ENCODE data around the gene DLGAP4. TPM values are rescaled to one million over a fixed set of nuclear protein-coding genes. Genes with fewer than 3 reads are reported as not detected.

Gene DLGAP4
- total and polyA plus RNA-seq, 10 of the 15 experiments (the other 5 are each of a cell fraction or from before 2014, with no cell fraction given) = 0.42 to 43.3 (median 19.0) TPM

DNA sequence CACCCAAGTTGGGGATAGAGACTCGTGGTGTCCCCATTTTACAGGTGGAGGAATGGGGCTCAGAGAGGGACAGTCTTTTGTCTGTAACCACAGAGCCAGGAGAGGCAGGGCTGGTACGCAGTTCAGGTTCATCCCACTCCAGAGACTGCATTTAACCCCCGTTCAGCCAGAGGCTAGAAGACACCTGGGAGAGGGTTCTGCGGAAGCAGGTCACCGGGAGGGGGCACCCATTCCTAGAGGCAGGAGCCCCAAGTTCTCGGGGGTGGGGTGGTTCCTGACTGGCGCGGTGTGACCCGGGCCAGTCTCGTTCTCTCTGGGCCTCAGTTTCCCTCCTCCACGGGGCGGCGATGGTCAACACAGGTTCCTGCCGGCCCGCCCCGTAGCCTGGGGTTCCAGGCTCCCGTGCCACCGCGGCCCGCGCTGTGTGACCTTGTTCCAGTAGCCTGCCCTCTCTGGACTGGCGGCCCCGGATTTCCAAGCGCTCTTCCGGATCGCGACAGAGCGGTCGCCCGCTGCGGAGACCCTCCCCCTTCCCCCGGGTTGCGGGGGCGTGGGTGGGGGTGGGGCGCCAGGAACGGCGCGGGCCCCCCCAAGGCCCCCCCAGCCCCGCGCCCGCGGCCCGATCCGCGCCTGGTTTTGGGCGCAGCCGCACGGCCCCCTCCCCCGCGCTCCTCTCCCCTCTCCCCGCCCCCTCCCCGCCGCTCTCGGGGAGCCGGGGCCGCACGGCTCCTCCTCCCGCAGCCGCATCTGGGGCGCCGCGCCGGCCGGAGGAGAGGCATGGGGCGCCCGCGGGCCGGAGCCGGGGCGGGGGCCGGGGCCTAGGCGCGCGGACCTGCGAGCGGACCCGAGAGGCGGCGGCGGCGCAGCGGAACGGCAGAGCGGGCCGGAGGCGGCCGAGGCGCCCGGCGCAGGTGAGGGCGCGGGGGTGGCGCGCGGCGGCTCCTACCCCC lies at the start of gene DLGAP4 (continued):
- TF ChIP-seq, protein P1, sequence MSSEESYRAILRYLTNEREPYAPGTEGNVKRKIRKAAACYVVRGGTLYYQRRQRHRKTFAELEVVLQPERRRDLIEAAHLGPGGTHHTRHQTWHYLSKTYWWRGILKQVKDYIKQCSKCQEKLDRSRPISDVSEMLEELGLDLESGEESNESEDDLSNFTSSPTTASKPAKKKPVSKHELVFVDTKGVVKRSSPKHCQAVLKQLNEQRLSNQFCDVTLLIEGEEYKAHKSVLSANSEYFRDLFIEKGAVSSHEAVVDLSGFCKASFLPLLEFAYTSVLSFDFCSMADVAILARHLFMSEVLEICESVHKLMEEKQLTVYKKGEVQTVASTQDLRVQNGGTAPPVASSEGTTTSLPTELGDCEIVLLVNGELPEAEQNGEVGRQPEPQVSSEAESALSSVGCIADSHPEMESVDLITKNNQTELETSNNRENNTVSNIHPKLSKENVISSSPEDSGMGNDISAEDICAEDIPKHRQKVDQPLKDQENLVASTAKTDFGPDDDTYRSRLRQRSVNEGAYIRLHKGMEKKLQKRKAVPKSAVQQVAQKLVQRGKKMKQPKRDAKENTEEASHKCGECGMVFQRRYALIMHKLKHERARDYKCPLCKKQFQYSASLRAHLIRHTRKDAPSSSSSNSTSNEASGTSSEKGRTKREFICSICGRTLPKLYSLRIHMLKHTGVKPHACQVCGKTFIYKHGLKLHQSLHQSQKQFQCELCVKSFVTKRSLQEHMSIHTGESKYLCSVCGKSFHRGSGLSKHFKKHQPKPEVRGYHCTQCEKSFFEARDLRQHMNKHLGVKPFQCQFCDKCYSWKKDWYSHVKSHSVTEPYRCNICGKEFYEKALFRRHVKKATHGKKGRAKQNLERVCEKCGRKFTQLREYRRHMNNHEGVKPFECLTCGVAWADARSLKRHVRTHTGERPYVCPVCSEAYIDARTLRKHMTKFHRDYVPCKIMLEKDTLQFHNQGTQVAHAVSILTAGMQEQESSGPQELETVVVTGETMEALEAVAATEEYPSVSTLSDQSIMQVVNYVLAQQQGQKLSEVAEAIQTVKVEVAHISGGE (CRISPR knock-in tag; IDR thresholded peaks at IDR 0.05) = no peak
- no peak for TF ChIP-seq NR2C1 (IDR thresholded peaks at IDR 0.05)

DNA sequence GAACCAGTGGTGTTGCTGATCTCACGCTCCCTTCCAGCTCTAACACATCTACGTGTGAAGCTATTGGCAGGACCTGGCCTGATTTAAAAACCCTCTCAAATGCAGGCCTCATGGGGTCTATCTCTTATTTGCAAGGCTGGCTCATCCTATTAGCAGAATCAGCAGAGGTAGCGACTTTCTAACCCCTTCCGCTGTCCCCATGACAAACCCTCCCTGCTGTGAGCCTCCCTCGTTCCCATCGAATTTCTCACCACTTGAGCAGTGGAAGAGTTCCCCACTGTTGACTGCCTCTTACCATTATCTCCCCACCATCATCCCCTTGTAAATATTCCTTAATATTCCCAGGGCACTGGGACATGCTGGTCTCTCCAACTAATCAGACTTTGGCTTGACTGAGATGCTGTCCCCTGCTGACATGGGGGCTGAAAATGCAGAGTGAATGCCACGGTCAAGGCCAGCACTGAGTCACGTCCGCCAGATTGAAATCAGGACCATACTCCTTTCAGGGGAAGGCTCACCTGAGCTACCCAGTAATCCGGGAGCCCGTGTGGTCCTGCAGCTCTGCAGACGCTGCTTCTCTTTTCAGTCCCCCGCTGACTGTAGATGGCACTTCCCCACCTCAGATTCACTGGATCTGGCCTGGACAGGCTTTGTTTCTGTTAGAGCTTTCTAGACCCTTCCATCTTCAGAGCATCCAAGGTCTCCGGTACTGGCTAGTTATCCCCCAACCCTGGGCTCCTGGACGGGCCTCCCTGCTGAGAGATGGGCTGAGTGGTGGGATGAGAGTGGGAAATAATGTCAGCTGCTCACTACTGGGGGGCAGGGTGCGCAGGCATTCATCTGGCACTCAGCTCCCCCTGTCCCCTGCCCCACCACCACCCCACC lies 46.7 kb upstream of the DLGAP4 start:
- POLR2A ChIA-PET = no interaction called here
- no peaks in the 10 kb centered on the region for H4K20me1 ChIP-seq (ENCODE audit: control insufficient read depth, insufficient read depth)
- no peaks in the 10 kb centered on the region for H3K4me1 ChIP-seq (ENCODE audit: control insufficient read depth, insufficient read depth, low read length)
- no peak overlapping the region for H3K4me3 ChIP-seq
- H3K27me3 ChIP-seq (replicated peaks in 1 of 2; ENCODE audit: control insufficient read depth in 2 of 2, insufficient read depth in 2 of 2, low read length in 1 of 2) = no peaks in the 10 kb centered on the region
- H3K79me2 ChIP-seq (ENCODE audit: control insufficient read depth, insufficient read depth, low read length) = no peaks in the 10 kb centered on the region
- intact Hi-C loops (cut with micrococcal nuclease; ENCODE audit: unreplicated experiment) = no loop called here
- in situ Hi-C loops (cut with MboI) = no loop called here
- no peak overlapping the region for H2AFZ ChIP-seq (ENCODE audit: control insufficient read depth, low read depth, low read length)
- WGBS (ENCODE audit: insufficient coverage, insufficient replicate concordance, low lambda C conversion rate, missing lambda C conversion rate) = 56% methylated on average over 16 of the region's 16 CpGs
- CTCF ChIA-PET = interaction anchor here (1.2 to 1.4 kb wide), 2 partner anchors 14 to 60 kb away, joined by 3 read pairs; no protein-coding TSS in a partner anchor
- H3K27ac ChIP-seq (ENCODE audit: control insufficient read depth, insufficient read depth) = no peak overlapping the region
- RAD21 ChIA-PET (ENCODE audit: unreplicated experiment) = no interaction called here
- DNase-seq (ENCODE audit: low read depth, low spot score) (no peak), ATAC-seq (no peak), FAIRE-seq (no peak)
- SMC1A ChIA-PET (ENCODE audit: uncharacterized antibody, unreplicated experiment) = no interaction called here
- no peaks in the 10 kb centered on the region for H3K9me3 ChIP-seq (replicated peaks; ENCODE audit: control insufficient read depth, insufficient read depth, low read length)
- H3K4me2 ChIP-seq (ENCODE audit: control insufficient read depth, insufficient read depth) = no peak overlapping the region
- no TSS peak for BruUV-seq (replicated peaks)
- H3K9ac ChIP-seq (ENCODE audit: control insufficient read depth, insufficient read depth, low read length) = no peak overlapping the region
- peaks cover 7% of the 10 kb centered on the region in 2 experiments for H3K36me3 ChIP-seq (ENCODE audit: control insufficient read depth in 2 of 2, insufficient read depth in 2 of 2, low read length in 1 of 2)
- TF ChIP-seq, protein P2, sequence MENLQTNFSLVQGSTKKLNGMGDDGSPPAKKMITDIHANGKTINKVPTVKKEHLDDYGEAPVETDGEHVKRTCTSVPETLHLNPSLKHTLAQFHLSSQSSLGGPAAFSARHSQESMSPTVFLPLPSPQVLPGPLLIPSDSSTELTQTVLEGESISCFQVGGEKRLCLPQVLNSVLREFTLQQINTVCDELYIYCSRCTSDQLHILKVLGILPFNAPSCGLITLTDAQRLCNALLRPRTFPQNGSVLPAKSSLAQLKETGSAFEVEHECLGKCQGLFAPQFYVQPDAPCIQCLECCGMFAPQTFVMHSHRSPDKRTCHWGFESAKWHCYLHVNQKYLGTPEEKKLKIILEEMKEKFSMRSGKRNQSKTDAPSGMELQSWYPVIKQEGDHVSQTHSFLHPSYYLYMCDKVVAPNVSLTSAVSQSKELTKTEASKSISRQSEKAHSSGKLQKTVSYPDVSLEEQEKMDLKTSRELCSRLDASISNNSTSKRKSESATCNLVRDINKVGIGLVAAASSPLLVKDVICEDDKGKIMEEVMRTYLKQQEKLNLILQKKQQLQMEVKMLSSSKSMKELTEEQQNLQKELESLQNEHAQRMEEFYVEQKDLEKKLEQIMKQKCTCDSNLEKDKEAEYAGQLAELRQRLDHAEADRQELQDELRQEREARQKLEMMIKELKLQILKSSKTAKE (IDR thresholded peaks at IDR 0.05; ENCODE audit: low read depth, poor library complexity, severe bottlenecking) = no peak
- TF ChIP-seq CREM (IDR thresholded peaks at IDR 0.05; ENCODE audit: low read depth) (no peak), NFXL1 (IDR thresholded peaks at IDR 0.05; ENCODE audit: borderline replicate concordance) (no peak), SP1 (IDR thresholded peaks at IDR 0.05; ENCODE audit: low read depth, low read length) (no peak), MYB (IDR thresholded peaks at IDR 0.05; ENCODE audit: borderline replicate concordance, low read depth, low read length) (no peak), RB1 (IDR thresholded peaks at IDR 0.05; ENCODE audit: borderline replicate concordance) (no peak)
- TF ChIP-seq, protein P3, sequence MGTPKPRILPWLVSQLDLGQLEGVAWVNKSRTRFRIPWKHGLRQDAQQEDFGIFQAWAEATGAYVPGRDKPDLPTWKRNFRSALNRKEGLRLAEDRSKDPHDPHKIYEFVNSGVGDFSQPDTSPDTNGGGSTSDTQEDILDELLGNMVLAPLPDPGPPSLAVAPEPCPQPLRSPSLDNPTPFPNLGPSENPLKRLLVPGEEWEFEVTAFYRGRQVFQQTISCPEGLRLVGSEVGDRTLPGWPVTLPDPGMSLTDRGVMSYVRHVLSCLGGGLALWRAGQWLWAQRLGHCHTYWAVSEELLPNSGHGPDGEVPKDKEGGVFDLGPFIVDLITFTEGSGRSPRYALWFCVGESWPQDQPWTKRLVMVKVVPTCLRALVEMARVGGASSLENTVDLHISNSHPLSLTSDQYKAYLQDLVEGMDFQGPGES (IDR thresholded peaks at IDR 0.05) = no peak

All from GM12878 (cell line).